MM.1S (cell line): ENCODE measurements around the gene ANGPTL5.

Source experiments
- EZH2 ChIP-seq: fragments of 300-600 bp; sonication (generic); optimal IDR thresholded peaks from 2 replicates; pipeline ENCODE3; 2017; ENCODE audit warnings: low read depth, mild to moderate bottlenecking, antibody characterized with exemption, low read length, mixed read lengths
- EZH2phosphoT487 ChIP-seq: fragments of 300-600 bp; sonication (generic); IDR thresholded peaks from 2 replicates; pipeline ENCODE4 v1.6.1; 2018; ENCODE audit warnings: antibody characterized with exemption, low read length
- TF ChIP-seq, protein P1 (sequence below): fragments of 300-600 bp; sonication (generic); IDR thresholded peaks from 2 replicates; pipeline ENCODE4 v1.5.1; 2016; ENCODE audit warnings: antibody characterized with exemption, low read length, mixed read lengths

DNA sequence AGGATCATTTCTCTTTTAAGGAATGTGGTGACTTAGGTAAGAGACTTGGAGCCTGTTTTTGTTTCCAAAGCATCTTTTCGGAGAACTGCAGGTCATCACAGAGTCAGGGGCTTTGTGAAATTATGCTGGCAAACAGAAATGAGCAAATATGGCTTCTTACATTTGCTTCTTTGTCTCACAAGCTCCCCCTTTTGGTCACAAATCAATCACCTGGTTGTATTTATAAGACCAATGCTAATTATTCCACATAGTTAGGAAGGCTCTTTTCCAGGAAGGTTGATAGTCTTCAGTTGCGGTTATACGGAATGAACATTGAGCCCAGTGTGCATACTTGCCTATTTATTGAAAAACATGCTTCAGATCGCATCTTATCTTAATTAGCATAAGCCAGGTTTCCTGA, 36.1 kb downstream of the ANGPTL5 start:
- no peak for TF ChIP-seq EZH2phosphoT487
- TF ChIP-seq EZH2, result no peak
- TF ChIP-seq, protein P1, sequence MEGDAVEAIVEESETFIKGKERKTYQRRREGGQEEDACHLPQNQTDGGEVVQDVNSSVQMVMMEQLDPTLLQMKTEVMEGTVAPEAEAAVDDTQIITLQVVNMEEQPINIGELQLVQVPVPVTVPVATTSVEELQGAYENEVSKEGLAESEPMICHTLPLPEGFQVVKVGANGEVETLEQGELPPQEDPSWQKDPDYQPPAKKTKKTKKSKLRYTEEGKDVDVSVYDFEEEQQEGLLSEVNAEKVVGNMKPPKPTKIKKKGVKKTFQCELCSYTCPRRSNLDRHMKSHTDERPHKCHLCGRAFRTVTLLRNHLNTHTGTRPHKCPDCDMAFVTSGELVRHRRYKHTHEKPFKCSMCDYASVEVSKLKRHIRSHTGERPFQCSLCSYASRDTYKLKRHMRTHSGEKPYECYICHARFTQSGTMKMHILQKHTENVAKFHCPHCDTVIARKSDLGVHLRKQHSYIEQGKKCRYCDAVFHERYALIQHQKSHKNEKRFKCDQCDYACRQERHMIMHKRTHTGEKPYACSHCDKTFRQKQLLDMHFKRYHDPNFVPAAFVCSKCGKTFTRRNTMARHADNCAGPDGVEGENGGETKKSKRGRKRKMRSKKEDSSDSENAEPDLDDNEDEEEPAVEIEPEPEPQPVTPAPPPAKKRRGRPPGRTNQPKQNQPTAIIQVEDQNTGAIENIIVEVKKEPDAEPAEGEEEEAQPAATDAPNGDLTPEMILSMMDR, result peak; percentile 43
